ENCODE data around the gene TYRO3. TPM values are rescaled to one million over a fixed set of nuclear protein-coding genes. Genes with fewer than 3 reads are reported as not detected.

Gene TYRO3
- total RNA-seq, 2 experiments from 2014 or later = 0.48 TPM; not detected in 1

DNA sequence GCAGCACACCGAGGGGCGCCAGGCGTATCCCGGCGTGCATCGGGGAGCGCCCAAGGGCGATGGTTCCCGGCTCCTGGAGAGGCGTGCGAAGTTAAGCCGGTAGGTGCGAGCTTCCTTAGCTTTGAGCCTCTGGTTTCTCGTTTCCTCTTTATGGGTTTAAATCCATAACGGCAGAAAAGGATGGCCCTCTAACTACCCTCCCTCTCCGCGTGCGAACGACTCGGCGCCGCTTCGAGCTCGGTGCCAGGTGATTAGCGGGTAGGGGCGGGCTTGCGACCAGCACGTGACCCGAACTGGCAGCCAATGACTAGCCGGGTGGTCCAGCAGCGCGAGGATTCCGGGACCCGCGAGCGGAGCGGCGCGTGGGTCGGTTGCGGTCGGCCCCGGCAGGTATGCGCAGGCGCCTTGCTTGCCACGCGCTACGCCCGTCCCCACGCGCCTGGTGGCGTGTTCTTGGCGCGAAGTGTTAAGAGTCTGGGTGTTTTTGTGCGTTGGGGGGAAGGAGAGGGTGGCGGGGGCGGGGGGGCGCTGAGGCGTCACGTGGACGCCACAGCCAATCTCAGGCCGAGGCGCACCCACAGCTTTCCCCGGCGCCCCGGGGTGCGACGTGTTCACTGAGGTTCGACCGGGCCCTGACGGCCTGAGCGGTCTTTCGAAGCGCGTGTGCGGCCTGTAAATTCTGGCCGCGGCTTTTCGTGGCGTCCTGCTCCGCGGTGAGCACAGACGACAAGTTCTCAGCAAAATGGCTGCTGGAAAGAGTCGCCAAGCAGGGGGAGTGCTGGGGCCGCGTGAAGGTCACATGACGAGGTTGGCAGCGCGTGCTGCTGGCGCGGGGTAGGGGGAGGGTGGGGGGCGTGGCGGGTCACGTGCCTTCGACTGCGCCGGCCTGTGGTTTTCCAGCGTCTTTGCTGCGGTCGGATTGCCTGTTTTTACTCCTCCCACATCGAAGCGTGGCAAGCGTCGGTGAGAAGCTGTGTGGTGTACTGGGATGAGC lies 62.5 kb downstream of the TYRO3 start:
- ChIA-PET POLR2A (no interaction called here), CTCF (ENCODE audit: unreplicated experiment) (no interaction called here)
- Histone ChIP-seq H3K27ac (ENCODE audit: low read depth, low read length, poor library complexity, severe bottlenecking) (no peak overlapping the region), H3K9me3 (ENCODE audit: low read length) (no peaks in the 10 kb centered on the region), H3K4me3 (ENCODE audit: low read depth, low read length, poor library complexity, severe bottlenecking) (no peak overlapping the region), H2AFZ (ENCODE audit: low read length) (no peak overlapping the region), H4K20me1 (ENCODE audit: insufficient read depth, low read length) (no peaks in the 10 kb centered on the region), H3K9me2 (ENCODE audit: insufficient read depth, low read length) (no peaks in the 10 kb centered on the region), H3K36me3 (ENCODE audit: insufficient read depth, low read length) (no peaks in the 10 kb centered on the region), H3K4me1 (ENCODE audit: insufficient read depth, low read length, poor library complexity, severe bottlenecking) (no peaks in the 10 kb centered on the region), H3K79me2 (ENCODE audit: insufficient read depth, low read depth, low read length) (no peaks in the 10 kb centered on the region), H3K4me2 (ENCODE audit: low read length) (no peak overlapping the region)
- intact Hi-C loops (cut with micrococcal nuclease; ENCODE audit: unreplicated experiment) = no loop called here
- no peak for DNase-seq (ENCODE audit: low spot score)
- TF ChIP-seq, protein P1, sequence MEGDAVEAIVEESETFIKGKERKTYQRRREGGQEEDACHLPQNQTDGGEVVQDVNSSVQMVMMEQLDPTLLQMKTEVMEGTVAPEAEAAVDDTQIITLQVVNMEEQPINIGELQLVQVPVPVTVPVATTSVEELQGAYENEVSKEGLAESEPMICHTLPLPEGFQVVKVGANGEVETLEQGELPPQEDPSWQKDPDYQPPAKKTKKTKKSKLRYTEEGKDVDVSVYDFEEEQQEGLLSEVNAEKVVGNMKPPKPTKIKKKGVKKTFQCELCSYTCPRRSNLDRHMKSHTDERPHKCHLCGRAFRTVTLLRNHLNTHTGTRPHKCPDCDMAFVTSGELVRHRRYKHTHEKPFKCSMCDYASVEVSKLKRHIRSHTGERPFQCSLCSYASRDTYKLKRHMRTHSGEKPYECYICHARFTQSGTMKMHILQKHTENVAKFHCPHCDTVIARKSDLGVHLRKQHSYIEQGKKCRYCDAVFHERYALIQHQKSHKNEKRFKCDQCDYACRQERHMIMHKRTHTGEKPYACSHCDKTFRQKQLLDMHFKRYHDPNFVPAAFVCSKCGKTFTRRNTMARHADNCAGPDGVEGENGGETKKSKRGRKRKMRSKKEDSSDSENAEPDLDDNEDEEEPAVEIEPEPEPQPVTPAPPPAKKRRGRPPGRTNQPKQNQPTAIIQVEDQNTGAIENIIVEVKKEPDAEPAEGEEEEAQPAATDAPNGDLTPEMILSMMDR (conservative IDR thresholded peaks at IDR 0.05; ENCODE audit: low read length) = no peak
- BruUV-seq (replicated peaks) = no TSS peak

DNA sequence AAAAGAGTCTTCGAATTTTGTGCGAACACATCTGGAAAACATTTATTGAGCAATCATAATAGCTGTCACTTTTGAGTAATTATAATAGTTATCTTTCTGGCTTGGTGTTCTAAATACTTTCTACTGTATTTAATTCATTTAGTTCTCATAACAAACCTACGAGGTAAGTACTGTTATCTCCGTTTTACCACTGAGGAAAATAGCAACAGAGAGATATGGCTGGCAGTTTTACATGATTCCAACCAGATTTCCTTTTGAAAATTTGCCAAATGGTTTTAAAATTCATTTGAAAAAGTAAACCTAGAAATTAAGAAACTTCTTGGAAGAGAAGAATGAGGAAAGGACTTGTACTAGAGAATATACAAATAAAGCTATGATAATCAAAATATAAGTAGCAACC lies 63.9 kb downstream of the TYRO3 start:
- H3K9me2 ChIP-seq (ENCODE audit: insufficient read depth, low read length) = no peaks in the 10 kb centered on the region
- H3K4me3 ChIP-seq (ENCODE audit: low read depth, low read length, poor library complexity, severe bottlenecking) = no peak overlapping the region
- intact Hi-C loops (cut with micrococcal nuclease; ENCODE audit: unreplicated experiment) = no loop called here
- H2AFZ ChIP-seq (ENCODE audit: low read length) = no peak overlapping the region
- no peak overlapping the region for H3K4me2 ChIP-seq (ENCODE audit: low read length)
- H3K4me1 ChIP-seq (ENCODE audit: insufficient read depth, low read length, poor library complexity, severe bottlenecking) = no peaks in the 10 kb centered on the region
- TF ChIP-seq, protein P1 (conservative IDR thresholded peaks at IDR 0.05; ENCODE audit: low read length) = no peak
- no peak for TF ChIP-seq EZH2phosphoT487 (IDR thresholded peaks at IDR 0.05; ENCODE audit: borderline replicate concordance, low read depth, low read length)
- no peak overlapping the region for H3K27ac ChIP-seq (ENCODE audit: low read depth, low read length, poor library complexity, severe bottlenecking)
- H3K9me3 ChIP-seq (ENCODE audit: low read length) = no peaks in the 10 kb centered on the region
- no peaks in the 10 kb centered on the region for H3K36me3 ChIP-seq (ENCODE audit: insufficient read depth, low read length)
- CTCF ChIA-PET (ENCODE audit: unreplicated experiment) = no interaction called here
- POLR2A ChIA-PET = no interaction called here
- no TSS peak for BruUV-seq (replicated peaks)
- no peaks in the 10 kb centered on the region for H4K20me1 ChIP-seq (ENCODE audit: insufficient read depth, low read length)
- no peaks in the 10 kb centered on the region for H3K79me2 ChIP-seq (ENCODE audit: insufficient read depth, low read depth, low read length)
- DNase-seq (ENCODE audit: low spot score) = no peak

DNA sequence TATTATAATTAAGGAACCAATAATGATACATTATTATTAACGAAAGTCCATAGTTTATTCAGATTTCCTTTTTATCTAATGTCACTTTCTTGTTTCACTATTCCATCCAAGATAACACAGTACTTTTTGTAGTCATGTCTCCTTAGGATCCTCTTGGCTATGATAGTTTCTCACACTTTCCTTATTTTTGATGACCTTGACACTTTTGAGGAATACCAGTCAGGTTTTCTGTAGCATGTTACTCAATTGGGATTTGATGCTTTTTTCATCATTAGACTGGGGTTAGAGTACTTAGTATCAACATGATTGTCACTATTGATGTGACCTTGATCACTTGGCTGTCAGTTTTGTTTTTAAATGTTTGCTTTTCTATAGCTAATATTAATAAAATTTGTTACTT lies 68.2 kb downstream of the TYRO3 start:
- no peak overlapping the region for H2AFZ ChIP-seq (ENCODE audit: low read length)
- H3K27ac ChIP-seq (ENCODE audit: low read depth, low read length, poor library complexity, severe bottlenecking) = no peak overlapping the region
- H3K9me3 ChIP-seq (ENCODE audit: low read length) = no peaks in the 10 kb centered on the region
- H3K9me2 ChIP-seq (ENCODE audit: insufficient read depth, low read length) = no peaks in the 10 kb centered on the region
- BruUV-seq (replicated peaks) = no TSS peak
- no peaks in the 10 kb centered on the region for H3K79me2 ChIP-seq (ENCODE audit: insufficient read depth, low read depth, low read length)
- H3K4me1 ChIP-seq (ENCODE audit: insufficient read depth, low read length, poor library complexity, severe bottlenecking) = no peaks in the 10 kb centered on the region
- CTCF ChIA-PET (ENCODE audit: unreplicated experiment) = no interaction called here
- intact Hi-C loops (cut with micrococcal nuclease; ENCODE audit: unreplicated experiment) = no loop called here
- TF ChIP-seq EZH2phosphoT487 (IDR thresholded peaks at IDR 0.05; ENCODE audit: borderline replicate concordance, low read depth, low read length) = no peak
- TF ChIP-seq, protein P1 (conservative IDR thresholded peaks at IDR 0.05; ENCODE audit: low read length) = no peak
- H3K4me2 ChIP-seq (ENCODE audit: low read length) = no peak overlapping the region
- DNase-seq (ENCODE audit: low spot score) = no peak
- POLR2A ChIA-PET = interaction anchor here (1.0 kb wide), 1 partner anchor 67 kb away, joined by 3 read pairs; no protein-coding TSS in a partner anchor
- H3K36me3 ChIP-seq (ENCODE audit: insufficient read depth, low read length) = no peaks in the 10 kb centered on the region
- no peaks in the 10 kb centered on the region for H4K20me1 ChIP-seq (ENCODE audit: insufficient read depth, low read length)
- no peak overlapping the region for H3K4me3 ChIP-seq (ENCODE audit: low read depth, low read length, poor library complexity, severe bottlenecking)

Data from OCI-LY7 (cell line).